ENCODE data around the gene FGR.

The FGR gene

GRCh38 chr1:27563341-27563590, 71.7 kb downstream of the FGR start:
- Histone ChIP-seq H3K9ac (ENCODE audit: insufficient read length) (no peak overlapping the region), H3K27ac (no peak overlapping the region), H3K9me3 (ENCODE audit: low read depth, low read length) (no peaks in the 10 kb centered on the region), H3K36me3 (ENCODE audit: insufficient read depth, low read length) (no peaks in the 10 kb centered on the region), H3K4me3 (no peak overlapping the region)
- DNase-seq (ENCODE audit: low read depth, low spot score), result no peak
- TF ChIP-seq FOXP2 (optimal IDR thresholded peaks at IDR 0.05; ENCODE audit: control extremely low read depth, extremely low read length, insufficient read depth) (no peak), EZH2 (IDR thresholded peaks at IDR 0.05) (no peak), POLR2AphosphoS5 (IDR thresholded peaks at IDR 0.05; ENCODE audit: borderline replicate concordance, low read depth, low read length) (no peak)

- DNase-seq (ENCODE audit: low read depth, low spot score), result no peak
- Histone ChIP-seq H3K9me3 (ENCODE audit: low read depth, low read length) (no peaks in the 10 kb centered on the region), H3K4me3 (no peak overlapping the region), H3K36me3 (ENCODE audit: insufficient read depth, low read length) (no peaks in the 10 kb centered on the region), H3K27ac (peak overlapping the region; percentile 83), H3K9ac (ENCODE audit: insufficient read length) (no peak overlapping the region)
- TF ChIP-seq POLR2AphosphoS5 (IDR thresholded peaks at IDR 0.05; ENCODE audit: borderline replicate concordance, low read depth, low read length) (no peak), EZH2 (IDR thresholded peaks at IDR 0.05) (no peak), FOXP2 (optimal IDR thresholded peaks at IDR 0.05; ENCODE audit: control extremely low read depth, extremely low read length, insufficient read depth) (no peak)
Observed at GRCh38 chr1:27562534-27563340, 72.2 kb downstream of the FGR start.
